Retinal pigment epithelial cell (primary cell): ENCODE measurements around the gene FUNDC2.
A peak's percentile ranks its signal among the peaks of the same experiment; 100 is the strongest.

Experiments
- DNase-seq: peaks from one replicate; pipeline ENCODE4 v3.0.0-alpha.2; 2010; ENCODE audit warnings: low read depth
- H3K4me3 ChIP-seq: 2 replicates; pipeline ENCODE4 v1.5.1; 2011; ENCODE audit warnings: mild to moderate bottlenecking, low read length, control low read depth, moderate library complexity
- CTCF ChIP-seq: conservative IDR thresholded peaks from 2 replicates; pipeline ENCODE4 v1.5.1; 2011; ENCODE audit warnings: low read depth, low read length, control low read depth, inconsistent platforms

FUNDC2 gene

DNA sequence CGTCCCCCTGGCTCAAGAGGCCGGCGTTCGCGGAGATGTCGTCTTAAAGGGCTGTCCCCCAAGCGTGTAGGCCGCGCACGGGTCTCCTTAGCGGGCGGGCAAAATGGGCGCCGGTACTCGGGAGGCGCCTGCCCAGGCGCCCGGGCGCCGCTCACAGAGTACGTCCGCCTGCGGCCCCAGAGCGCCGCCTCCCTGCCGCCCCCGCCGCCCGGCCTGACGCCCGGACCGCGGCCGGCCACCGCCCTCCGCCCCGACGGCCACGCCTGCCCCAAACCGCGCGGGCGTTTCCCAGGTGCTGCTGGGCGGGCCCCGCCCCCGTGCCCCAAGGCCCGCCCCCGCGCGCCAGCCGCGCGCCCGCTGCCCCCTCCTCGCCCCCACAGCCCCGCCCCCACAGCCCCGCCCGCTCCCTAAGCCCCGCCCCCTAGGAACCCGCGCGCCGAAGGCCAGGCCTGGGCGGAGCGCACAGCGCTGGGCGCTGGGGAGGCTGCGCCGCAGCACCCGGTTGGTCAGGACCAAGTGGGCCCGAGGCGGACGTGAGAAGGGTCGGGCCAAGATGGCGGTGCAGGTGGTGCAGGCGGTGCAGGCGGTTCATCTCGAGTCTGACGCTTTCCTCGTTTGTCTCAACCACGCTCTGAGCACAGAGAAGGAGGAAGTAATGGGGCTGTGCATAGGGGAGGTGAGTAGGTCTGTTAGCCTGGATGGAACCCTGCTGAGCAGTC lies 44.5 kb downstream of the FUNDC2 start, which contains the start of the genes BRCC3, CMC4 and MTCP1:
TSS of gene BRCC3 (plus strand) at position 534 of the 719 bp plus-strand sequence. CDS start at position 554, 20 bp downstream.
TSS of gene CMC4 (minus strand) at position 162 of the 719 bp plus-strand sequence. CDS start 7,113 bp downstream, outside the sequence.
TSS of gene MTCP1 (minus strand) at position 162 of the 719 bp plus-strand sequence. CDS start 5,126 bp downstream, outside the sequence.
- H3K4me3 ChIP-seq: peak within 1 kb of the TSS; percentile 71
- peak; percentile 38 for DNase-seq
- no peak for TF ChIP-seq CTCF

DNA sequence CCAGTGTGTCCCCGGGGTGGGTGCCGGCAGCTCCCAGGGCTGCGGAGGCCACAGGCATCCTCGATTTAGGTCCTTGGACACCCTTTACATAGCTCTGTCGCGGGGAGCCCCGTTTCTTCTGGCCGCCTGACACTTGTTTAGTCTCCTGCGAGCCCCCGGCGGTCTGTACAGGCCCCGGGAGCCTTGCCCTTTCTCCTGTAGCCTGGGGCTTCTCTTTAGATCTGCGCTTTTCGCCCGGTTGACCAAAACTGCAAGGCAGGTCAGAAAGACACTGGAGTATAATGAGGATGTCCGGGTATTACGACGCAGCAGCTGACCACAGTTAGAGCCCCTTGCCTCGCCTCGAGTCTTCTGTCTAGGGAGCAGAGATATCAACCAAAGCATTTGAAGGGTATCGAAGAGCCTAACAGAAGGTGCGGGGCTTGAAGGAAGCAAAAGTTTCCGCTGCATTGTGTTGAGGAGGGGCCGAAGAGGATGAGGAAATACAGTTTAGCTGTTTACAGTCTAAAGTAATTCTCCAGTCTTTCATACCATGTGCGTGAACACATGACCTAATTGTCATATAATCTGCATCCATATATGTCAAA lies 45.1 kb downstream of the FUNDC2 start:
- no peak for TF ChIP-seq CTCF
- no peak for DNase-seq
- H3K4me3 ChIP-seq: peak overlapping the region; percentile 71

DNA sequence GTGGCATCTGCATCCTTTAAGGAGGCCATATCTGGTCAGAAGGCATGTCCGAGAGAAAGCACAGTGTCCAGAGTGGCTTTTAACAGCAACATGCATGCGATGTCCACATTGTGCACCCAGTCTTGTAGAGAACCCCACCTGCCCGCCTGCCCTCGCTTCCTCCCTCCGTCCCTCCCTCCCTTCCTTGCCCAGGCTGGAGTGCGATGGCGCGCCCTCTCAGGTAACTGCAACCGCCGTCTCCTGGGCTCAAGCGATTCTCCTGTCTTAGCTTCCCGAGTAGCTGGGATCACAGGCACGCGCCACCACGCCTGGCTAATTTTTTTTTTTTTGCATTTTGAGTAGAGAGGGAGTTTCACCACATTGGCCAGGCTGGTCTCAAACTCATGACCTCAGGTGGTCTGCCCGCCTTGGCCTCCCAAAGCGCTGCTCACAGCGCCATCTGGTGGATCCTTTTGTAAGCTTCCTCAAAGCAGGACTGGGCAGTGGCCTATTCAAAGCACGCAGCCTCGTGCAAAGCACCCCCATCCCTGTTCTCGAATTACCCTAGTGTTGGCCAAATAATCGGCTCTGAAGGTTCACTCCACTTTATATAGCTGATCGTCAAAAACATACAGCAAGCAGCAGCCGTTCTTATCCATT lies 59.7 kb downstream of the FUNDC2 start:
- H3K4me3 ChIP-seq: no peak overlapping the region
- DNase-seq: no peak
- TF ChIP-seq CTCF: peak; percentile 45

GRCh38 chrX:155086961-155087735 lies 60.5 kb downstream of the FUNDC2 start:
- TF ChIP-seq CTCF: no peak

DNA sequence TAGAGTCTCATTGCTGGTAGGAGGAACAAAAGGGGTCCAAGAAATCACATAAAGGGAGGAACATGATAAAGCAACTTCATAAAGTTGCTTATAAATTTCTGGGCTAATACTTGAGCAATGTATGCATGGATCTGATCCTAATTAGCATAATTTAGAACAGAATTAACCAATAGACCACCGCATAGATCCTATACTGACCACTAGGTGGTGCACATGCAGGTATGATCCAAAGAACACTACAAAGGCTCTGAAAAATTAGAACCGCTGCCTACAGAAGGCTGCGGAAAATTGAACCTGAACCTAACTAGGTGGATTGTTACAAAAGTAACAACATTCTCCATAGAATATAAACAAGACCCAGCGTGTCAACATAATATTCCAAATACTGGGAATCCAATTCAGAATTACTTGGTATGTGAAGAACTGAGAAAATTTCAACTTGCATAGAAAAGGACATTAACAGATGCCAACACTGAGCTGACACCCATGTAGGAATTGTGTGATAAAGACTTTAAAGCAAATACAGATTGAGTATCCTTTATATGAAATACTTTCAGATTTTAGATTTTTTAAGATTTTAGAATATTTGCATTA lies 67.9 kb downstream of the FUNDC2 start:
- TF ChIP-seq CTCF: peak; percentile 62
- DNase-seq: no peak
- no peak overlapping the region for H3K4me3 ChIP-seq

More at GRCh38 chrX:155086961-155087735, 60.5 kb downstream of the FUNDC2 start:
- no peak for DNase-seq
- no peak overlapping the region for H3K4me3 ChIP-seq

GRCh38 chrX:155105919-155106318 lies 79.3 kb downstream of the FUNDC2 start:
- DNase-seq: no peak
- no peak overlapping the region for H3K4me3 ChIP-seq
- no peak for TF ChIP-seq CTCF
